B cell (primary cell): ENCODE measurements around the gene TCIRG1. TPM values are rescaled to one million over a fixed set of nuclear protein-coding genes. Genes with fewer than 3 reads are reported as not detected.

ENCODE experiments used
- ATAC-seq: fragments of 200-7000 bp; cut with Tn5 transposase; one replicate; pipeline ENCODE4 v1.10.0; 2021; ENCODE audit warnings: low read depth, mild to moderate bottlenecking, moderate number of reproducible peaks, moderate library complexity
- CTCF ChIA-PET: fragments of 350-600 bp; sonication (Branson Sonifier 250); formaldehyde crosslinking; loops from one replicate; lab custom pipeline; 2021; ENCODE audit warnings: antibody characterized with exemption, inconsistent platforms; lab: Charles Lee
- POLR2A ChIA-PET: fragments of 350-600 bp; sonication (Branson Sonifier 250); formaldehyde crosslinking; loops from one replicate; lab custom pipeline; 2021; ENCODE audit warnings: antibody characterized with exemption; lab: Charles Lee
- DNase-seq: peaks from one replicate; pipeline ENCODE4 v3.0.0; 2013
- H2AFZ ChIP-seq: 2 replicates; pipeline ENCODE4 v1.6.1; 2012; ENCODE audit warnings: mild to moderate bottlenecking, low read depth, low read length; ENCODE audit not compliant: insufficient read depth, poor library complexity, severe bottlenecking
- H3K27ac ChIP-seq, 2 donors: 1 replicate in 1 of 2; 2 replicates in 1 of 2; pipeline ENCODE4 v1.5.1; 2012 to 2013; ENCODE audit warnings: low read length in 2 of 2, mild to moderate bottlenecking in 2 of 2, moderate library complexity in 1 of 2
- H3K27me3 ChIP-seq, 4 experiments: fragments of 200-600 bp in 1 of 4; sonication (generic) in 1 of 4; replicated peaks in 1 of 4; 1 replicate in 2 of 4; 2 replicates in 2 of 4; pipeline versions ENCODE4 v1.6.1 to v1.7.0; 2013 to 2016; ENCODE audit warnings: low read length in 3 of 4, mild to moderate bottlenecking in 2 of 4, mixed read lengths in 1 of 4, moderate library complexity in 1 of 4; ENCODE audit not compliant: insufficient read depth in 4 of 4, control insufficient read depth in 3 of 4; ENCODE audit errors: control extremely low read depth in 1 of 4
- H3K36me3 ChIP-seq, 2 experiments: replicated peaks in 1 of 2; 1 replicate in 1 of 2; 2 replicates in 1 of 2; pipeline versions ENCODE4 v1.6.1 to v1.7.1; 2013; ENCODE audit warnings: low read length in 1 of 2; ENCODE audit not compliant: insufficient read depth in 2 of 2, control insufficient read depth in 1 of 2; ENCODE audit errors: control extremely low read depth in 1 of 2, extremely low read depth in 1 of 2
- H3K4me1 ChIP-seq, 2 donors: fragments of 200-600 bp in 1 of 2; sonication (generic) in 1 of 2; 1 replicate in 1 of 2; 2 replicates in 1 of 2; pipeline versions ENCODE4 v1.5.1 to v1.6.1; 2013 to 2017; ENCODE audit warnings: low read length in 2 of 2; ENCODE audit not compliant: control insufficient read depth in 2 of 2, insufficient read depth in 2 of 2
- H3K4me2 ChIP-seq: replicated peaks from 2 replicates; pipeline ENCODE3; 2012; ENCODE audit warnings: mild to moderate bottlenecking, low read depth, low read length; ENCODE audit not compliant: poor library complexity, severe bottlenecking
- H3K4me3 ChIP-seq, 5 experiments: fragments of 200-600 bp in 1 of 5; sonication (generic) in 1 of 5; 1 replicate in 3 of 5; 2 replicates in 2 of 5; pipeline versions ENCODE4 v1.5.1 to v1.7.0; 2011 to 2016; ENCODE audit warnings: low read length in 4 of 5, mild to moderate bottlenecking in 4 of 5, low read depth in 2 of 5, control low read depth in 1 of 5, moderate library complexity in 1 of 5; ENCODE audit not compliant: insufficient read depth in 1 of 5; ENCODE audit errors: control extremely low read depth in 1 of 5, extremely low read depth in 1 of 5
- H3K79me2 ChIP-seq: fragments of 200-600 bp; sonication (generic); one replicate; pipeline ENCODE4 v1.6.0; 2016; ENCODE audit warnings: low read length; ENCODE audit not compliant: control insufficient read depth, insufficient read depth
- H3K9ac ChIP-seq: fragments of 200-600 bp; sonication (generic); 2 replicates; pipeline ENCODE4 v1.6.1; 2017; ENCODE audit warnings: mild to moderate bottlenecking, low read length, moderate library complexity
- H3K9me3 ChIP-seq, 3 donors: one replicate each; pipeline versions ENCODE4 v1.6.1 to v1.7.1; 2013; ENCODE audit warnings: low read length in 2 of 3; ENCODE audit not compliant: control insufficient read depth in 2 of 3, insufficient read depth in 1 of 3; ENCODE audit errors: control extremely low read depth in 1 of 3
- H4K20me1 ChIP-seq: 2 replicates; pipeline ENCODE4 v1.6.0; 2012; ENCODE audit warnings: mild to moderate bottlenecking, low read length; ENCODE audit not compliant: insufficient read depth, control insufficient read depth, poor library complexity, severe bottlenecking
- H3K27ac Mint-ChIP-seq: one replicate; pipeline ENCODE4 v1.8.0; 2021; ENCODE audit warnings: mixed read lengths
- H3K27me3 Mint-ChIP-seq: one replicate; pipeline ENCODE4 v1.8.0; 2021; ENCODE audit warnings: mixed read lengths
- H3K4me1 Mint-ChIP-seq: one replicate; pipeline ENCODE4 v1.8.0; 2021; ENCODE audit warnings: mixed read lengths
- H3K4me3 Mint-ChIP-seq: one replicate; pipeline ENCODE4 v1.8.0; 2021; ENCODE audit warnings: mixed read lengths
- H3K9me3 Mint-ChIP-seq: one replicate; pipeline ENCODE4 v1.8.0; 2022; ENCODE audit warnings: mixed read lengths; ENCODE audit not compliant: insufficient read depth
- EZH2 ChIP-seq: IDR thresholded peaks from 2 replicates; pipeline ENCODE4 v1.6.1; 2012; ENCODE audit warnings: borderline replicate concordance, low read depth, mild to moderate bottlenecking, moderate library complexity, low read length; ENCODE audit not compliant: insufficient read depth, poor library complexity, severe bottlenecking
- WGBS: methylation state at CpG from one replicate; pipeline ENCODE4 v1.1.5; 2013; ENCODE audit warnings: missing lambda C conversion rate; ENCODE audit not compliant: insufficient coverage; 5-methylcytosine and 5-hydroxymethylcytosine counted together
- intact Hi-C: fragments of 100-400 bp; cut with micrococcal nuclease; formaldehyde crosslinking; loops from one replicate; pipeline ENCODE4 v1.10.0; 2022
- polyA plus RNA-seq: library from polyadenylated mRNA; depleted of rRNA; stranded (reverse); fragments of >200 nt; gene quantifications from 2 replicates; pipeline ENCODE4 v1.2.3, GENCODE V29; 2012
- total RNA-seq, 2 donors: library from RNA; stranded (reverse); fragments of 120-200 nt in 1 of 2; gene quantifications; 1 replicate in 1 of 2; 2 replicates in 1 of 2; pipeline versions ENCODE4 v1.2.3 to v1.2.4, GENCODE V29; 2013 to 2022
- TF ChIP-seq, protein P1 (sequence below): fragments of 200-600 bp; IDR thresholded peaks from one replicate; pipeline ENCODE4 v1.8.0; 2022; ENCODE audit warnings: antibody characterized with exemption, mild to moderate bottlenecking

Gene TCIRG1
- total and polyA plus RNA-seq, 2 donors (not counting 1 experiment from before 2014, with no cell fraction given) = 305 to 725 TPM

DNA sequence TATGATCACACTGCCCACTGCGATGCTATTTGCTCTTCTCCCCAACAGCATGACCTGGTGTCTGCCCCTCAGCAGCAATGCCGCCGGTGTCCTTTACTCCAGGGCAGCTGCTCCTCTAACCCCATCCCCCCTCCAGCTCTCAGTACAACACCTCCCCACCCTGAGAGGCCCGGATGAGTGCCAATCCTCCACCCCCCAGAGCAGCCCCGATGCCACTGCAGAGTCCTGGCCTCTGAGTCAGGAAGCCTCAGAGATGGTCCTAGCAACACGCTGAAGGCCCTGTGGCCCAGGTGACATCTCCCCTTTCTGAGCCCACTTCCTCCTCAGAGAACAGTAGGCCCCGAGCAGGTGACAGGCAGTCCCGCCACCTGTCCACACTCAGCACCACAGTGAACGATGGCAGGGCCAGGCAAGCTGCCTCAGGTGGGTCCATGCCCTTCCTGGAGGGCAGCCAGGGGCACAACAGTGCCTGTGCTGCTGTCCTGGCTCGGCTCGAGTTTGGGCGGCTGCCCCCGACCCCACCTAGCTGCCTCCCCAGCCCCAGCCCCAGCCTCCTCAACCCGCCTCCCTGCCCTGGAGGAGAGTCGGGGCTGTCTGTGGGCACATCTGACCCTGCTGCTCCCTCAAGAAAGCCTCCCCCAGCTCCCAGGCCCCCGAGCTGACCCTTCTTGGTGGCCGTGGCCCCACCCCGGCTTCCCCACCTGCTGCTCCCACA, 12.3 kb upstream of the TCIRG1 start:
- Histone ChIP-seq H2AFZ (no peak overlapping the region), H3K27me3 (no peaks in the 10 kb centered on the region), H3K27ac (no peak overlapping the region), H4K20me1 (no peaks in the 10 kb centered on the region), H3K9ac (no peak overlapping the region), H3K79me2 (peaks cover 8% of the 10 kb centered on the region), H3K4me1 (peaks cover 10 to 15% of the 10 kb centered on the region in 2 donors), H3K36me3 (no peaks in the 10 kb centered on the region), H3K9me3 (no peaks in the 10 kb centered on the region), H3K4me2 (no peak overlapping the region), H3K4me3 (no peak overlapping the region)
- DNase-seq (no peak), ATAC-seq (no peak)
- TF ChIP-seq, protein P1, sequence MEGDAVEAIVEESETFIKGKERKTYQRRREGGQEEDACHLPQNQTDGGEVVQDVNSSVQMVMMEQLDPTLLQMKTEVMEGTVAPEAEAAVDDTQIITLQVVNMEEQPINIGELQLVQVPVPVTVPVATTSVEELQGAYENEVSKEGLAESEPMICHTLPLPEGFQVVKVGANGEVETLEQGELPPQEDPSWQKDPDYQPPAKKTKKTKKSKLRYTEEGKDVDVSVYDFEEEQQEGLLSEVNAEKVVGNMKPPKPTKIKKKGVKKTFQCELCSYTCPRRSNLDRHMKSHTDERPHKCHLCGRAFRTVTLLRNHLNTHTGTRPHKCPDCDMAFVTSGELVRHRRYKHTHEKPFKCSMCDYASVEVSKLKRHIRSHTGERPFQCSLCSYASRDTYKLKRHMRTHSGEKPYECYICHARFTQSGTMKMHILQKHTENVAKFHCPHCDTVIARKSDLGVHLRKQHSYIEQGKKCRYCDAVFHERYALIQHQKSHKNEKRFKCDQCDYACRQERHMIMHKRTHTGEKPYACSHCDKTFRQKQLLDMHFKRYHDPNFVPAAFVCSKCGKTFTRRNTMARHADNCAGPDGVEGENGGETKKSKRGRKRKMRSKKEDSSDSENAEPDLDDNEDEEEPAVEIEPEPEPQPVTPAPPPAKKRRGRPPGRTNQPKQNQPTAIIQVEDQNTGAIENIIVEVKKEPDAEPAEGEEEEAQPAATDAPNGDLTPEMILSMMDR = no peak
- no peak for TF ChIP-seq EZH2
- Mint-ChIP-seq H3K27me3 (no peaks in the 10 kb centered on the region), H3K27ac (no peak overlapping the region), H3K4me3 (no peak overlapping the region), H3K9me3 (no peaks in the 10 kb centered on the region), H3K4me1 (peaks cover 17% of the 10 kb centered on the region)
- 88% methylated on average over 18 of the region's 18 CpGs for WGBS
- intact Hi-C loops = no loop called here
- CTCF ChIA-PET = no interaction called here
- POLR2A ChIA-PET = no interaction called here

DNA sequence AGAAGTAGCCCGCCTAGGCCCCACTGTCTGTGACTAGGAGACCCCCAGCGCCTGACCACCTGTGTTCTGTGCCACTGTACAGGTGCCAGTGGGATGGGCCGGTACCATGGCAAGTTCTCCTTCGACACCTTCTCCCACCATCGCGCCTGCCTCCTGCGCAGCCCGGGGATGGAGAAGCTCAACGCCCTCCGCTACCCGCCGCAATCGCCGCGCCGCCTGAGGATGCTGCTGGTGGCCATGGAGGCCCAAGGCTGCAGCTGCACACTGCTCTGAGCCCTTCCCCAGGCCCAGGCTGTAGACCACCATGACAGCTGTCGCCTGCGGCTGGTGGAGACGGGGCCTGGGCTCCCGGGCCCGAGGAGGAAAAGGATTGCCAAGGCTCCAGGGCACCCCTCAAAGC, 11.2 kb upstream of the TCIRG1 start:
- WGBS = 98% methylated on average over 21 of the region's 21 CpGs
- Mint-ChIP-seq H3K27me3 (no peaks in the 10 kb centered on the region), H3K4me1 (peaks cover 21% of the 10 kb centered on the region), H3K4me3 (no peak overlapping the region), H3K9me3 (no peaks in the 10 kb centered on the region), H3K27ac (no peak overlapping the region)
- H3K4me3 ChIP-seq = no peak overlapping the region
- H3K4me2 ChIP-seq = no peak overlapping the region
- no peaks in the 10 kb centered on the region for H3K9me3 ChIP-seq
- no peak overlapping the region for H3K9ac ChIP-seq
- H3K36me3 ChIP-seq = peaks cover 0 to 5% of the 10 kb centered on the region in 2 experiments
- no peaks in the 10 kb centered on the region for H3K27me3 ChIP-seq
- no peak for DNase-seq
- ChIA-PET CTCF (interaction anchor here (0.8 to 1.7 kb wide), 2 partner anchors 21 to 181 kb away, joined by 3 to 6 read pairs; no protein-coding TSS in a partner anchor), POLR2A (no interaction called here)
- ATAC-seq = no peak
- no peak for TF ChIP-seq EZH2
- TF ChIP-seq, protein P1 = no peak
- peaks cover 19% of the 10 kb centered on the region for H3K79me2 ChIP-seq
- no peak overlapping the region for H2AFZ ChIP-seq
- intact Hi-C loops = no loop called here
- H3K27ac ChIP-seq = no peak overlapping the region
- H4K20me1 ChIP-seq = peaks cover 3% of the 10 kb centered on the region
- peaks cover 12 to 20% of the 10 kb centered on the region in 2 donors for H3K4me1 ChIP-seq
